H1 (cell line): ENCODE measurements around the gene GPC3. TPM values are rescaled to one million over a fixed set of nuclear protein-coding genes. Genes with fewer than 3 reads are reported as not detected.

Source experiments
- CBX8 ChIP-seq: fragments of 300-800, 300-1000 bp; sonication (generic); IDR thresholded peaks from 2 replicates; pipeline ENCODE4 v1.7.1; 2016; ENCODE audit warnings: low read depth, low read length, borderline replicate concordance
- EZH2 ChIP-seq: fragments of 200-600 bp; sonication (generic); IDR thresholded peaks from 2 replicates; pipeline ENCODE4 v1.7.1; 2012; ENCODE audit warnings: low read depth, mild to moderate bottlenecking, moderate library complexity, low read length, inconsistent platforms; ENCODE audit not compliant: severe bottlenecking
- NANOG ChIP-seq: IDR thresholded peaks from 2 replicates; pipeline ENCODE4 v1.6.1; 2011; ENCODE audit warnings: low read length, low read depth, mild to moderate bottlenecking, inconsistent platforms; ENCODE audit not compliant: insufficient read depth, poor library complexity, severe bottlenecking
- RFX5 ChIP-seq: IDR thresholded peaks from 2 replicates; pipeline ENCODE4 v1.6.1; 2011; ENCODE audit warnings: low read depth, low read length, improper control_type of control experiment, borderline replicate concordance
- SIN3A ChIP-seq, 2 experiments: IDR thresholded peaks in 1 of 2; conservative IDR thresholded peaks in 1 of 2; 2 replicates each; pipeline ENCODE4 v1.6.1; 2011 to 2012; ENCODE audit warnings: low read length in 2 of 2, improper control_type of control experiment in 1 of 2, low read depth in 1 of 2, mild to moderate bottlenecking in 1 of 2
- ZNF274 ChIP-seq: IDR thresholded peaks from 2 replicates; pipeline ENCODE4 v1.7.0; 2012; ENCODE audit warnings: low read length, borderline replicate concordance; ENCODE audit errors: extremely low read depth
- polyA plus RNA-seq, 7 experiments: library from polyadenylated mRNA; depleted of rRNA in 3 of 7; stranded (reverse) in 5 of 7; unstranded in 2 of 7; fragments of >200 nt in 5 of 7; fragments of 200-250 nt in 2 of 7; gene quantifications; 1 replicate in 5 of 7; 2 replicates in 1 of 7; 4 replicates in 1 of 7; pipeline versions ENCODE4 v1.2.1 to v1.2.3, GENCODE V29; 2011 to 2013; ENCODE audit warnings: missing spikeins in 2 of 7, mixed read lengths in 2 of 7
- total RNA-seq: library from RNA; stranded (reverse); fragmentation: NEBNext Ultra II Directional; extraction: Animal tissue kit (Norgen Biotek cat#: 25700); gene quantifications from 2 replicates; pipeline ENCODE4 v1.2.1, GENCODE V29; 2021

Gene GPC3
- total and polyA plus RNA-seq, 2 of the 8 experiments (the other 6 are each of a cell fraction or from before 2014, with no cell fraction given) = 64.8 to 71.9 TPM

- TF ChIP-seq ZNF274 = no peak
- no peak for TF ChIP-seq SIN3A (conservative IDR thresholded peaks at IDR 0.05 in 1 of 2, IDR thresholded peaks at IDR 0.05 in 1 of 2; ENCODE audit: low read depth in 1 of 2, low read length in 2 of 2)
- no peak for TF ChIP-seq RFX5
- no peak for TF ChIP-seq CBX8
- no peak for TF ChIP-seq EZH2
- TF ChIP-seq NANOG = no peak
Observed at GRCh38 chrX:133600536-133600935, 384.9 kb downstream of the GPC3 start (continued).
